Keratinocyte (primary cell): ENCODE measurements around the gene FRS2. TPM values are rescaled to one million over a fixed set of nuclear protein-coding genes. Genes with fewer than 3 reads are reported as not detected.

Experiments
- DNase-seq: peaks from one replicate; pipeline ENCODE4 v3.0.0-alpha.2; 2011; ENCODE audit warnings: low read depth, missing footprints, low spot score
- FAIRE-seq: peaks from 2 replicates; lab custom pipeline; 2011; peaks lifted over from hg19 to GRCh38; lab: Jason Lieb, UNC
- H2AFZ ChIP-seq: 2 replicates; pipeline ENCODE4 v1.6.0; 2012; ENCODE audit warnings: low read length, control low read depth, inconsistent platforms; ENCODE audit not compliant: control insufficient read depth
- H3K27ac ChIP-seq: 2 replicates; pipeline ENCODE4 v1.5.1; 2011; ENCODE audit warnings: low read length; ENCODE audit not compliant: control insufficient read depth, insufficient read depth
- H3K27me3 ChIP-seq: 3 replicates; pipeline ENCODE4 v1.6.0; 2011; ENCODE audit warnings: low read length; ENCODE audit not compliant: control insufficient read depth, insufficient read depth; ENCODE audit errors: extremely low read depth
- H3K36me3 ChIP-seq, 2 experiments: 2 replicates in 1 of 2; 3 replicates in 1 of 2; pipeline ENCODE4 v1.5.1; 2011; ENCODE audit warnings: low read length in 2 of 2, mild to moderate bottlenecking in 1 of 2; ENCODE audit not compliant: control insufficient read depth in 2 of 2, insufficient read depth in 2 of 2; ENCODE audit errors: extremely low read depth in 1 of 2
- H3K4me1 ChIP-seq: 3 replicates; pipeline ENCODE4 v1.5.1; 2011; ENCODE audit warnings: low read length; ENCODE audit not compliant: control insufficient read depth, insufficient read depth; ENCODE audit errors: extremely low read depth
- H3K4me2 ChIP-seq: 3 replicates; pipeline ENCODE4 v1.6.0; 2011; ENCODE audit warnings: low read depth, low read length; ENCODE audit not compliant: control insufficient read depth, insufficient read depth; ENCODE audit errors: extremely low read depth
- H3K4me3 ChIP-seq, 3 experiments: fragments of 200-600 bp in 1 of 3; sonication (generic) in 1 of 3; 2 replicates in 2 of 3; 3 replicates in 1 of 3; pipeline ENCODE4 v1.5.1; 2011 to 2016; ENCODE audit warnings: low read length in 3 of 3, mild to moderate bottlenecking in 3 of 3, control low read depth in 2 of 3, inconsistent platforms in 1 of 3, low read depth in 1 of 3, mixed read lengths in 1 of 3, mixed run types in 1 of 3, moderate library complexity in 1 of 3; ENCODE audit not compliant: control insufficient read depth in 2 of 3, insufficient read depth in 2 of 3; ENCODE audit errors: extremely low read depth in 1 of 3
- H3K79me2 ChIP-seq: 2 replicates; pipeline ENCODE4 v1.6.0; 2012; ENCODE audit warnings: low read length; ENCODE audit not compliant: control insufficient read depth, insufficient read depth
- H3K9ac ChIP-seq: 3 replicates; pipeline ENCODE4 v1.6.0; 2011; ENCODE audit warnings: low read length; ENCODE audit not compliant: control insufficient read depth, insufficient read depth; ENCODE audit errors: extremely low read depth
- H3K9me1 ChIP-seq: 3 replicates; pipeline ENCODE4 v1.6.0; 2011; ENCODE audit warnings: low read length; ENCODE audit not compliant: control insufficient read depth, insufficient read depth; ENCODE audit errors: extremely low read depth
- H3K9me3 ChIP-seq: 2 replicates; pipeline ENCODE4 v1.5.1; 2012; ENCODE audit warnings: low read depth, low read length; ENCODE audit not compliant: control insufficient read depth
- H4K20me1 ChIP-seq: 3 replicates; pipeline ENCODE4 v1.6.0; 2011; ENCODE audit warnings: low read length; ENCODE audit not compliant: control insufficient read depth, insufficient read depth; ENCODE audit errors: extremely low read depth
- CTCF ChIP-seq, 3 experiments: IDR thresholded peaks in 1 of 3; conservative IDR thresholded peaks in 1 of 3; optimal IDR thresholded peaks in 1 of 3; 2 replicates in 2 of 3; 3 replicates in 1 of 3; pipeline versions ENCODE3 to v1.5.1; 2011; ENCODE audit warnings: low read length in 3 of 3, mild to moderate bottlenecking in 3 of 3, moderate library complexity in 2 of 3, control low read depth in 1 of 3, inconsistent platforms in 1 of 3; ENCODE audit not compliant: insufficient read depth in 2 of 3; ENCODE audit errors: extremely low read depth in 1 of 3
- EZH2 ChIP-seq: IDR thresholded peaks from one replicate; pipeline ENCODE4 v1.6.1; 2012; ENCODE audit warnings: inconsistent platforms, mild to moderate bottlenecking, low read length, moderate library complexity
- dilution Hi-C: fragments of 300-500 bp; cut with MboI; formaldehyde crosslinking; loops from one replicate; pipeline ENCODE4 v1.7.0; 2020; ENCODE audit warnings: low sequenced_read_pairs; ENCODE audit not compliant: extremely low pct_ligation_motif_present
- polyA plus RNA-seq, 5 experiments: library from polyadenylated mRNA; depleted of rRNA in 3 of 5; stranded (reverse) in 3 of 5; stranded (forward) in 1 of 5; unstranded in 1 of 5; fragments of >200 nt; gene quantifications; 1 replicate in 1 of 5; 2 replicates in 3 of 5; 3 replicates in 1 of 5; pipeline versions ENCODE4 v1.2.1 to v1.2.3, GENCODE V29; 2011 to 2012; ENCODE audit warnings: missing spikeins in 2 of 5, low read depth in 1 of 5, low replicate concordance in 1 of 5

The FRS2 gene
- polyA plus RNA-seq, 1 donor (not counting 4 experiments of a cell fraction or from before 2014, with no cell fraction given): 28.6 TPM

GRCh38 chr12:69589082-69589481 is 118.9 kb downstream of the FRS2 start:
- Histone ChIP-seq H3K36me3 (peaks cover 20 to 37% of the 10 kb centered on the region in 2 experiments), H3K9me3 (no peaks in the 10 kb centered on the region), H3K4me1 (peaks cover 4% of the 10 kb centered on the region), H4K20me1 (peaks cover 4% of the 10 kb centered on the region), H3K4me3 (no peak overlapping the region), H3K27ac (no peak overlapping the region), H3K27me3 (no peaks in the 10 kb centered on the region), H3K79me2 (peaks cover 30% of the 10 kb centered on the region), H3K4me2 (no peak overlapping the region), H2AFZ (no peak overlapping the region), H3K9me1 (no peaks in the 10 kb centered on the region), H3K9ac (no peak overlapping the region)
- no peak for TF ChIP-seq CTCF (optimal IDR thresholded peaks at IDR 0.05 in 1 of 3, IDR thresholded peaks at IDR 0.05 in 1 of 3, conservative IDR thresholded peaks at IDR 0.05 in 1 of 3; ENCODE audit: extremely low read depth in 1 of 3, insufficient read depth in 2 of 3, low read length in 3 of 3)
- no peak for TF ChIP-seq EZH2
- FAIRE-seq (no peak), DNase-seq (no peak)
- dilution Hi-C loops: no loop called here

DNA sequence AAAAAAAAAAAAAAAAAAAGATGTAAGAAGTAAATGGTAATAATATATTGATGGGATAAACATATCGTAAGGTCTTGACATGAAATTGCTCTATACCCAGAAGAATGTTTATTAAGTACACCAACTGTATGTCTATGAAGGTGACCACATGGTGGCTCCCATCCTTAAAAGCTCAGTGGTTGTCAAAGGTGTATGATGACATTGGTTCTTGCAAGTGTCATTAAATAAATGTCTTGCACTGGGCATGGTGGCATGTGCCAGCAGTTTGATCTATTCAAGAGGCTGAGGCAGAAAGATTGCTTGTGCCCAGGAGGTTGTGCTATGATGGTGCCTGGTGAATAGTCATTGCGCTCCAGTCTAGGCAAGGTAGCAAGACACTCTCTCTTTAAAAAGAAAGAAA is 125.5 kb downstream of the FRS2 start:
- H3K4me1 ChIP-seq: no peaks in the 10 kb centered on the region
- no peaks in the 10 kb centered on the region for H3K27me3 ChIP-seq
- H3K79me2 ChIP-seq: peaks cover 5% of the 10 kb centered on the region
- H3K9me1 ChIP-seq: no peaks in the 10 kb centered on the region
- H3K4me3 ChIP-seq: no peak overlapping the region
- FAIRE-seq (no peak), DNase-seq (no peak)
- no peak overlapping the region for H2AFZ ChIP-seq
- dilution Hi-C loops: no loop called here
- peaks cover 31 to 55% of the 10 kb centered on the region in 2 experiments for H3K36me3 ChIP-seq
- H3K4me2 ChIP-seq: no peak overlapping the region
- H3K27ac ChIP-seq: no peak overlapping the region
- no peak overlapping the region for H3K9ac ChIP-seq
- H3K9me3 ChIP-seq: no peaks in the 10 kb centered on the region
- H4K20me1 ChIP-seq: no peaks in the 10 kb centered on the region
- no peak for TF ChIP-seq EZH2
- TF ChIP-seq CTCF (optimal IDR thresholded peaks at IDR 0.05 in 1 of 3, IDR thresholded peaks at IDR 0.05 in 1 of 3, conservative IDR thresholded peaks at IDR 0.05 in 1 of 3; ENCODE audit: extremely low read depth in 1 of 3, insufficient read depth in 2 of 3, low read length in 3 of 3): no peak
